ENCODE measurements around the gene ZNF568. TPM values are rescaled to one million over a fixed set of nuclear protein-coding genes. Genes with fewer than 3 reads are reported as not detected.

The ZNF568 gene
- 13.9 and 20.5 TPM in 2 replicates for total RNA-seq (2014; rRNA removed; shearing (Covaris generic))
- polyA plus RNA-seq (2016; fragmentation: Nextera tagmentation; extraction: Ambion mirVana), result 10.6 and 11.6 TPM in 2 replicates

DNA sequence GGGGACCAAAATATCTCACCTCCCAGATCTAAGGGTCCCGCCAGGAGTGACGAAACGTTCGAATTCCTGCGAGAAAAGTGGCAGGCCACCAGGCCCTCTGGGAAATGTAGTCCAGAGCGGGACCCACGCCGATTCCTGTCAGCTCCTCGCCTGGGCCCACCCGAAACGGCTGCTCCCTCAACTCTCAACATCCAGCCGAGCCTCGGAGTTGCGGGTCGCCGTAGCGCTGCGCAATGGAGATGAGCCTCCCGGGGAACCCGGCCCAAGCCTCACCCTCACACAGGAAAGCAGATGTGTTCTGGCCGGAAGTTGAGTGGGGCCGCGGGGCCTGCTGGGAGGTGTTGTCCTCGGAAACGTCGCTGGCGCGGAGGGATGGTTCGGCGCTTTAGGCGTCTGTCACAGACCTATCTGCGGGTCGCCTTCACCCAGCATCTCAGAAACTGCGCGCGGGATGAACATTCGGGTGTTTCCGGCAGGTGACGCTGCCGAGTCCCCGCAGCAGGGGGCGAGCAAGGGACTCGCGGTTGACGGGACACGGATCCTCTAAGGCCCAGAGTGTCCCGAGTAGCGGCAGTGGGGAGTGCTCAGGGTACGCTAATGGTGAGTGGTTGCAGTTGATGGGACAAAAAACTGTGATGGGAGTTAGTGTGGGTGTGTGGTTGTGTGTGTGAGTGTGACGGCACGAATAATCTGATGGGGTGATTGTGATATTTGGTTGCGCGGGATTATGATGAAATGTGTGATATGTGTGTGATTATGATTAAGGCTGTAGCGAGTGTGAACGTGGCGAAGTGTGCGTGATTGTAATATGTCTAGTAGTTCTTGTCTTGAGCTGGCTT, at the start of gene ZNF568, which contains the start of gene ZNF829:
ZNF568 (plus strand) TSS at position 341 of the 839 bp plus-strand sequence. CDS start 6,439 bp downstream, outside the sequence.
ZNF829 (minus strand) TSS at position 300 of the 839 bp plus-strand sequence. CDS start 1,124 bp downstream, outside the sequence.
- WGBS, 2 experiments (ENCODE audit: low coverage in 1 of 2, low lambda C conversion rate in 2 of 2, missing lambda C conversion rate in 2 of 2), result 1% methylated on average over 56 to 57 of the region's 57 CpGs
- H3K9me2 ChIP-seq (ENCODE audit: insufficient read depth), result no peaks in the 10 kb centered on the region
- H3K4me3 ChIP-seq, result peak within 1 kb of the TSS; percentile 87
- peaks cover 52% of the 10 kb centered on the region for H3K79me2 ChIP-seq (ENCODE audit: insufficient read depth)
- H4K20me1 ChIP-seq (ENCODE audit: insufficient read depth), result no peaks in the 10 kb centered on the region
- H3K9me3 ChIP-seq (ENCODE audit: low read depth), result no peaks in the 10 kb centered on the region
- H3K27ac ChIP-seq, result peak within 1 kb of the TSS; percentile 88
- no peaks in the 10 kb centered on the region for H3K27me3 ChIP-seq (replicated peaks; ENCODE audit: insufficient read depth)
- H3K9ac ChIP-seq, result peak within 1 kb of the TSS; percentile 93
- peak within 1 kb of the TSS; percentile 97 for H2AFZ ChIP-seq
- peaks cover 37% of the 10 kb centered on the region for H3K36me3 ChIP-seq (ENCODE audit: low read depth)
- TF ChIP-seq EZH2 (IDR thresholded peaks at IDR 0.05; ENCODE audit: insufficient read depth, poor library complexity, severe bottlenecking) (no peak), EZH2phosphoT487 (IDR thresholded peaks at IDR 0.05; ENCODE audit: insufficient read depth, low read depth) (no peak)
- H3F3A ChIP-seq (ENCODE audit: insufficient read depth), result peaks cover 6% of the 10 kb centered on the region
- peak; percentile 95 for DNase-seq
- H3K4me1 ChIP-seq (ENCODE audit: insufficient read depth), result peaks cover 8% of the 10 kb centered on the region; the same call in 1 of the 2 replicates
- in situ Hi-C loops (cut with MboI), result no loop called here
- peak within 1 kb of the TSS; percentile 99 for H3K4me2 ChIP-seq (ENCODE audit: unreplicated experiment)

DNA sequence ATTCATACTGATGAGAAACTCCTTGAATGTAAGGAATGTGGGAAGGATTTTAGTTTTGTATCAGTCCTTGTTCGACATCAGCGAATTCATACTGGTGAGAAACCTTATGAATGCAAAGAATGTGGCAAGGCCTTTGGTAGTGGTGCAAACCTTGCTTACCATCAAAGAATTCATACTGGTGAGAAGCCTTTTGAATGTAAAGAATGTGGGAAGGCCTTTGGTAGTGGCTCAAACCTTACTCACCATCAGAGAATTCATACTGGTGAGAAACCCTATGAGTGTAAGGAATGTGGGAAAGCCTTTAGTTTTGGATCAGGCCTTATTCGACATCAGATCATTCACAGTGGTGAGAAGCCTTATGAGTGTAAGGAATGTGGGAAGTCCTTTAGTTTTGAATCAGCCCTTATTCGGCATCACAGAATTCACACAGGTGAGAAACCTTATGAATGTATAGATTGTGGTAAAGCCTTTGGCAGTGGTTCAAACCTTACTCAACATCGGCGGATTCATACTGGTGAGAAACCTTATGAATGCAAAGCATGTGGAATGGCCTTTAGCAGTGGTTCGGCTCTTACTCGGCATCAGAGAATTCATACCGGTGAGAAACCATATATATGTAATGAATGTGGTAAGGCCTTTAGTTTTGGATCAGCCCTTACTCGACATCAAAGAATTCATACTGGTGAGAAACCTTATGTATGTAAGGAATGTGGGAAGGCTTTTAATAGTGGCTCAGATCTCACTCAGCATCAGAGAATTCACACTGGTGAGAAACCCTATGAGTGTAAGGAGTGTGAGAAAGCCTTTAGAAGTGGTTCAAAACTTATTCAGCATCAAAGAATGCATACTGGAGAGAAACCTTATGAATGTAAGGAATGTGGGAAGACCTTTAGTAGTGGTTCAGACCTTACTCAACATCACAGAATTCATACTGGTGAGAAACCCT, 38.9 kb upstream of the ZNF568 start:
- DNase-seq, result no peak
- Histone ChIP-seq H4K20me1 (ENCODE audit: insufficient read depth) (no peaks in the 10 kb centered on the region), H3K4me1 (ENCODE audit: insufficient read depth) (no peaks in the 10 kb centered on the region), H3K9me2 (ENCODE audit: insufficient read depth) (no peaks in the 10 kb centered on the region), H3K79me2 (ENCODE audit: insufficient read depth) (no peaks in the 10 kb centered on the region), H3F3A (ENCODE audit: insufficient read depth) (peaks cover 15% of the 10 kb centered on the region), H2AFZ (no peak overlapping the region), H3K4me2 (ENCODE audit: unreplicated experiment) (no peak overlapping the region), H3K27me3 (replicated peaks; ENCODE audit: insufficient read depth) (no peaks in the 10 kb centered on the region), H3K9me3 (ENCODE audit: low read depth) (peaks cover 30% of the 10 kb centered on the region), H3K9ac (no peak overlapping the region), H3K36me3 (ENCODE audit: low read depth) (peaks cover 64% of the 10 kb centered on the region), H3K27ac (no peak overlapping the region), H3K4me3 (no peak overlapping the region)
- in situ Hi-C loops (cut with MboI), result no loop called here
- TF ChIP-seq EZH2phosphoT487 (IDR thresholded peaks at IDR 0.05; ENCODE audit: insufficient read depth, low read depth) (no peak), EZH2 (IDR thresholded peaks at IDR 0.05; ENCODE audit: insufficient read depth, poor library complexity, severe bottlenecking) (no peak)
- WGBS, 2 experiments (ENCODE audit: low coverage in 1 of 2, low lambda C conversion rate in 2 of 2, missing lambda C conversion rate in 2 of 2), result 93 to 96% methylated on average over 10 of the region's 10 CpGs

- Histone ChIP-seq H3K36me3 (ENCODE audit: low read depth) (peaks cover 87% of the 10 kb centered on the region), H4K20me1 (ENCODE audit: insufficient read depth) (no peaks in the 10 kb centered on the region), H3K4me3 (0 out of 2 replicates have a peak overlapping the region, but pooled peaks have one; percentile 6), H3F3A (ENCODE audit: insufficient read depth) (peaks cover 14% of the 10 kb centered on the region), H3K27me3 (replicated peaks; ENCODE audit: insufficient read depth) (no peaks in the 10 kb centered on the region), H3K4me2 (ENCODE audit: unreplicated experiment) (no peak overlapping the region), H3K4me1 (ENCODE audit: insufficient read depth) (no peaks in the 10 kb centered on the region), H3K79me2 (ENCODE audit: insufficient read depth) (no peaks in the 10 kb centered on the region), H3K9me3 (ENCODE audit: low read depth) (peaks cover 60% of the 10 kb centered on the region), H2AFZ (no peak overlapping the region), H3K27ac (no peak overlapping the region), H3K9ac (no peak overlapping the region), H3K9me2 (ENCODE audit: insufficient read depth) (no peaks in the 10 kb centered on the region)
- in situ Hi-C loops (cut with MboI), result no loop called here
- 94 to 96% methylated on average over 3 of the region's 3 CpGs for WGBS, 2 experiments (ENCODE audit: low coverage in 1 of 2, low lambda C conversion rate in 2 of 2, missing lambda C conversion rate in 2 of 2)
- no peak for TF ChIP-seq EZH2 (IDR thresholded peaks at IDR 0.05; ENCODE audit: insufficient read depth, poor library complexity, severe bottlenecking)
- no peak for TF ChIP-seq EZH2phosphoT487 (IDR thresholded peaks at IDR 0.05; ENCODE audit: insufficient read depth, low read depth)
- DNase-seq, result peak; percentile 1
Measured at GRCh38 chr19:36891768-36892357, 24.3 kb upstream of the ZNF568 start.
